NB4 (cell line): Measurements from ENCODE around the gene KDM4E.

Source experiments
- DNase-seq: peaks from one replicate; pipeline ENCODE4 v3.0.0; 2010; ENCODE audit warnings: low read depth
- H3K4me3 ChIP-seq: one replicate; pipeline ENCODE4 v1.5.1; 2011; ENCODE audit warnings: mild to moderate bottlenecking, low read depth, low read length, moderate library complexity
- MYC ChIP-seq: IDR thresholded peaks from 2 replicates; pipeline ENCODE4 v1.6.1; 2011; ENCODE audit warnings: low read depth, low read length
- POLR2A ChIP-seq: IDR thresholded peaks from 2 replicates; pipeline ENCODE4 v1.6.1; 2011; ENCODE audit warnings: mild to moderate bottlenecking; ENCODE audit not compliant: insufficient read length; ENCODE audit errors: extremely low read depth
- TF ChIP-seq, protein P1 (sequence below): IDR thresholded peaks from one replicate; pipeline ENCODE4 v1.5.1; 2012; ENCODE audit warnings: low read depth, low read length
- TF ChIP-seq, protein P2 (sequence below): IDR thresholded peaks from 2 replicates; pipeline ENCODE4 v1.6.1; 2011; ENCODE audit warnings: low read depth, low read length

KDM4E gene

DNA sequence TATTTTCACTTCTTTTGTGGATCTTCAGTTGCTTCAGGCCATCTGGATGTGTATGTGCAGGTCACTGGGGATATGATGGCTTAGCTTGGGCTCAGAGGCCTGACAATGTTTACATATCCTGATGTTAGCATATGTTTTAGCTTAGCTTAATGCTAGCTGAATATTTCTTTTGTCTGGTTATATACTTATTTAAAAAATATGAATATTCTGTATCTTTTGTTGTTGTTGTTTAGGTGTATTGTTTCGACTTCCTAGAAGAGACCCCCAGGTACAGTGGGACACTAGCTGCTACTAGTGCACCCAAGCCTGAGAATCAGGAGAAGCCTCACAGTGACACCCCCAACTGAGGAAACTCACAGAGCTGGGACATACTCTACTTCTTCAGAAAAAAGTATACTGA, at the start of gene KDM4E:
KDM4E (plus strand) TSS at position 301 of the 400 bp plus-strand sequence. CDS start 300 bp downstream, outside the sequence.
- no peak for TF ChIP-seq MYC
- TF ChIP-seq POLR2A = no peak
- TF ChIP-seq, protein P1, sequence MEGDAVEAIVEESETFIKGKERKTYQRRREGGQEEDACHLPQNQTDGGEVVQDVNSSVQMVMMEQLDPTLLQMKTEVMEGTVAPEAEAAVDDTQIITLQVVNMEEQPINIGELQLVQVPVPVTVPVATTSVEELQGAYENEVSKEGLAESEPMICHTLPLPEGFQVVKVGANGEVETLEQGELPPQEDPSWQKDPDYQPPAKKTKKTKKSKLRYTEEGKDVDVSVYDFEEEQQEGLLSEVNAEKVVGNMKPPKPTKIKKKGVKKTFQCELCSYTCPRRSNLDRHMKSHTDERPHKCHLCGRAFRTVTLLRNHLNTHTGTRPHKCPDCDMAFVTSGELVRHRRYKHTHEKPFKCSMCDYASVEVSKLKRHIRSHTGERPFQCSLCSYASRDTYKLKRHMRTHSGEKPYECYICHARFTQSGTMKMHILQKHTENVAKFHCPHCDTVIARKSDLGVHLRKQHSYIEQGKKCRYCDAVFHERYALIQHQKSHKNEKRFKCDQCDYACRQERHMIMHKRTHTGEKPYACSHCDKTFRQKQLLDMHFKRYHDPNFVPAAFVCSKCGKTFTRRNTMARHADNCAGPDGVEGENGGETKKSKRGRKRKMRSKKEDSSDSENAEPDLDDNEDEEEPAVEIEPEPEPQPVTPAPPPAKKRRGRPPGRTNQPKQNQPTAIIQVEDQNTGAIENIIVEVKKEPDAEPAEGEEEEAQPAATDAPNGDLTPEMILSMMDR = no peak
- TF ChIP-seq, protein P2, sequence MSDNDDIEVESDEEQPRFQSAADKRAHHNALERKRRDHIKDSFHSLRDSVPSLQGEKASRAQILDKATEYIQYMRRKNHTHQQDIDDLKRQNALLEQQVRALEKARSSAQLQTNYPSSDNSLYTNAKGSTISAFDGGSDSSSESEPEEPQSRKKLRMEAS = no peak
- no peak within 1 kb of the TSS for H3K4me3 ChIP-seq
- no peak for DNase-seq

GRCh38 chr11:94975599-94975998, 49.5 kb upstream of the KDM4E start:
- no peak for TF ChIP-seq POLR2A
- TF ChIP-seq, protein P2 = no peak
- TF ChIP-seq, protein P1 = no peak
- TF ChIP-seq MYC = no peak
- DNase-seq = no peak
- no peak overlapping the region for H3K4me3 ChIP-seq

DNA sequence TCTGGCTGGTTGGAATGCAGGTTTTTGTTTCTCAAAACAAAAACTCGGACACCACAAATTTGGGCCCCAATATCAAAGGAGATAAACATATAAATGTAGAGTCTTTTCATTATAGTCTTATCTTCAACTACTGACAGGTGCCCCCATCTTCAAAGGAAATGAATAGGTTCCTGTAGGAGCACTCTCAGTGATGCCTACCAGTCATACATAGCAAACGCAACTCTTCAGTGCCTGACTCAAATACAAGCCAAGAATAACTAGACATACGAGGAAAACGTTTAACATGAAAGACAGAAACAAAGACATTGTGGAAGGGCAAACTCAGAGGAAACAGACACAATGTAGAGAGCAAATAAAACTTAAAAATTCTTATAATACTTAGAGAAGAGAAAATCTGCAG, 37.7 kb upstream of the KDM4E start:
- no peak overlapping the region for H3K4me3 ChIP-seq
- DNase-seq = no peak
- TF ChIP-seq, protein P2 = no peak
- TF ChIP-seq MYC (no peak), POLR2A (no peak)
- TF ChIP-seq, protein P1 = no peak

DNA sequence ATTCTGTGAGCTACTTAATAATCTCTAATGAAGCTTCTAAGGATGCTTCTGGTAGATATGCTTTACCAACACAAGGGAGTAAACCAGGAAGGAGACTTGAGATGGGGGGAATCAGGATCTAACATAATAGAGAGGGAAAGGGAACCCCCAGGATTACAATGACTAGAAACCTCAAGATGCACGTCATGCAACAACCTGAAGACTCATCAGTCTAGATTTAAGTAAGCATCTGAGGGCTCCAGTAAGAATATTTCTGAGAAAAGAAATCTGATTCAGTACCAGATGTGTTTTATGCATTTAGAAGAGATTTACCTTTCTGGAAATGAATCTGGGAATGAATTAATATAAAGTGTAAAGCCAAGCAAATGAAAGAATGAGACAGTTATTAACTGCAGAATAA, 36.3 kb upstream of the KDM4E start:
- TF ChIP-seq, protein P2 = no peak
- TF ChIP-seq POLR2A = no peak
- no peak for TF ChIP-seq MYC
- TF ChIP-seq, protein P1 = no peak
- no peak overlapping the region for H3K4me3 ChIP-seq
- no peak for DNase-seq

GRCh38 chr11:94993400-94993943, 31.6 kb upstream of the KDM4E start:
- H3K4me3 ChIP-seq = no peak overlapping the region
- DNase-seq = no peak
- TF ChIP-seq POLR2A = no peak
- TF ChIP-seq, protein P2 = no peak
- no peak for TF ChIP-seq MYC
- TF ChIP-seq, protein P1 = no peak

DNA sequence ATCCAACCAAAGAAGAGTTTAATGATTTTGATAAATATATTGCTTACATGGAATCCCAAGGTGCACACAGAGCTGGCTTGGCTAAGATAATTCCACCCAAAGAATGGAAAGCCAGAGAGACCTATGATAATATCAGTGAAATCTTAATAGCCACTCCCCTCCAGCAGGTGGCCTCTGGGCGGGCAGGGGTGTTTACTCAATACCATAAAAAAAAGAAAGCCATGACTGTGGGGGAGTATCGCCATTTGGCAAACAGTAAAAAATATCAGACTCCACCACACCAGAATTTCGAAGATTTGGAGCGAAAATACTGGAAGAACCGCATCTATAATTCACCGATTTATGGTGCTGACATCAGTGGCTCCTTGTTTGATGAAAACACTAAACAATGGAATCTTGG, 27.6 kb upstream of the KDM4E start:
- DNase-seq = no peak

More for the DNA sequence above, 27.6 kb upstream of the KDM4E start:
- no peak for TF ChIP-seq MYC
- TF ChIP-seq, protein P2 = no peak
- TF ChIP-seq POLR2A = no peak
- TF ChIP-seq, protein P1 = no peak
- no peak overlapping the region for H3K4me3 ChIP-seq
